ENCODE measurements around the gene EPB41L3. TPM values are rescaled to one million over a fixed set of nuclear protein-coding genes. Genes with fewer than 3 reads are reported as not detected.

EPB41L3 gene
- polyA plus RNA-seq, 1 donor (not counting 4 experiments of a cell fraction or from before 2014, with no cell fraction given) = 0.39 TPM

- H3K36me3 ChIP-seq (ENCODE audit: control insufficient read depth in 2 of 2, extremely low read depth in 1 of 2, insufficient read depth in 2 of 2, low read length in 2 of 2) = no peaks in the 10 kb centered on the region
- H3K27me3 ChIP-seq (ENCODE audit: control insufficient read depth, extremely low read depth, insufficient read depth, low read length) = no peaks in the 10 kb centered on the region
- H3K4me2 ChIP-seq (ENCODE audit: control insufficient read depth, extremely low read depth, insufficient read depth, low read depth, low read length) = no peak overlapping the region
- no peaks in the 10 kb centered on the region for H3K9me1 ChIP-seq (ENCODE audit: control insufficient read depth, extremely low read depth, insufficient read depth, low read length)
- dilution Hi-C loops (cut with MboI; ENCODE audit: extremely low pct_ligation_motif_present, low sequenced_read_pairs) = no loop called here
- FAIRE-seq = no peak
- H3K9ac ChIP-seq (ENCODE audit: control insufficient read depth, extremely low read depth, insufficient read depth, low read length) = no peak overlapping the region
- TF ChIP-seq CTCF (optimal IDR thresholded peaks at IDR 0.05 in 1 of 3, IDR thresholded peaks at IDR 0.05 in 1 of 3, conservative IDR thresholded peaks at IDR 0.05 in 1 of 3; ENCODE audit: extremely low read depth in 1 of 3, insufficient read depth in 2 of 3, low read length in 3 of 3) (no peak), EZH2 (IDR thresholded peaks at IDR 0.05; ENCODE audit: low read length) (no peak)
- no peaks in the 10 kb centered on the region for H3K79me2 ChIP-seq (ENCODE audit: control insufficient read depth, insufficient read depth, low read length)
- no peak for DNase-seq (ENCODE audit: low read depth, low spot score)
- no peaks in the 10 kb centered on the region for H3K4me1 ChIP-seq (ENCODE audit: control insufficient read depth, extremely low read depth, insufficient read depth, low read length)
- H2AFZ ChIP-seq (ENCODE audit: control insufficient read depth, low read length) = no peak overlapping the region
- H3K27ac ChIP-seq (ENCODE audit: control insufficient read depth, insufficient read depth, low read length) = no peak overlapping the region
- no peaks in the 10 kb centered on the region for H4K20me1 ChIP-seq (ENCODE audit: control insufficient read depth, extremely low read depth, insufficient read depth, low read length)
- no peak overlapping the region for H3K4me3 ChIP-seq (ENCODE audit: control insufficient read depth in 2 of 3, extremely low read depth in 1 of 3, insufficient read depth in 2 of 3, low read depth in 1 of 3, low read length in 3 of 3)
- H3K9me3 ChIP-seq (ENCODE audit: control insufficient read depth, low read depth, low read length) = no peaks in the 10 kb centered on the region
These were observed 121.8 kb downstream of the EPB41L3 start for GRCh38 chr18:5421981-5422380.

GRCh38 chr18:5420906-5421305, 122.9 kb downstream of the EPB41L3 start:
- no peaks in the 10 kb centered on the region for H3K79me2 ChIP-seq (ENCODE audit: control insufficient read depth, insufficient read depth, low read length)
- H3K9me1 ChIP-seq (ENCODE audit: control insufficient read depth, extremely low read depth, insufficient read depth, low read length) = no peaks in the 10 kb centered on the region
- no peaks in the 10 kb centered on the region for H3K27me3 ChIP-seq (ENCODE audit: control insufficient read depth, extremely low read depth, insufficient read depth, low read length)
- H3K4me2 ChIP-seq (ENCODE audit: control insufficient read depth, extremely low read depth, insufficient read depth, low read depth, low read length) = no peak overlapping the region
- H3K36me3 ChIP-seq (ENCODE audit: control insufficient read depth in 2 of 2, extremely low read depth in 1 of 2, insufficient read depth in 2 of 2, low read length in 2 of 2) = no peaks in the 10 kb centered on the region
- FAIRE-seq = no peak
- no peak for DNase-seq (ENCODE audit: low read depth, low spot score)
- no peak overlapping the region for H3K27ac ChIP-seq (ENCODE audit: control insufficient read depth, insufficient read depth, low read length)
- dilution Hi-C loops (cut with MboI; ENCODE audit: extremely low pct_ligation_motif_present, low sequenced_read_pairs) = no loop called here
- no peak overlapping the region for H3K9ac ChIP-seq (ENCODE audit: control insufficient read depth, extremely low read depth, insufficient read depth, low read length)
- H2AFZ ChIP-seq (ENCODE audit: control insufficient read depth, low read length) = no peak overlapping the region
- TF ChIP-seq CTCF (optimal IDR thresholded peaks at IDR 0.05 in 1 of 3, IDR thresholded peaks at IDR 0.05 in 1 of 3, conservative IDR thresholded peaks at IDR 0.05 in 1 of 3; ENCODE audit: extremely low read depth in 1 of 3, insufficient read depth in 2 of 3, low read length in 3 of 3) (no peak), EZH2 (IDR thresholded peaks at IDR 0.05; ENCODE audit: low read length) (no peak)
- no peaks in the 10 kb centered on the region for H4K20me1 ChIP-seq (ENCODE audit: control insufficient read depth, extremely low read depth, insufficient read depth, low read length)
- no peaks in the 10 kb centered on the region for H3K4me1 ChIP-seq (ENCODE audit: control insufficient read depth, extremely low read depth, insufficient read depth, low read length)
- H3K9me3 ChIP-seq (ENCODE audit: control insufficient read depth, low read depth, low read length) = no peaks in the 10 kb centered on the region
- no peak overlapping the region for H3K4me3 ChIP-seq (ENCODE audit: control insufficient read depth in 2 of 3, extremely low read depth in 1 of 3, insufficient read depth in 2 of 3, low read depth in 1 of 3, low read length in 3 of 3)

Measured in keratinocyte (primary cell).